CD4-positive, CD25-positive, alpha-beta regulatory T cell (primary cell): ENCODE data around the gene WNT8A. TPM values are rescaled to one million over a fixed set of nuclear protein-coding genes. Genes with fewer than 3 reads are reported as not detected.
"Not testable (repeated sequence)": the region's sequence is repeated elsewhere in the genome, so short reads cannot be mapped to it uniquely, and the experiment has no call there.

Experiments used
- ATAC-seq, 2 donors: fragments of 150-1000 bp; cut with Tn5 transposase; one replicate each; pipeline ENCODE4 v1.10.0; 2021; ENCODE audit warnings: low read depth in 2 of 2, moderate number of reproducible peaks in 2 of 2, moderate library complexity in 1 of 2
- DNase-seq, 3 donors: peaks; one replicate each; pipeline versions ENCODE4 v3.0.0 to v3.0.0-alpha.2; 2012 to 2022; ENCODE audit warnings: mixed read lengths in 1 of 3
- H3K27ac ChIP-seq: one replicate; pipeline ENCODE4 v1.7.0; 2013; ENCODE audit warnings: mild to moderate bottlenecking, low read length; ENCODE audit not compliant: insufficient read depth, poor library complexity, severe bottlenecking
- H3K27me3 ChIP-seq: one replicate; pipeline ENCODE4 v1.7.0; 2013; ENCODE audit warnings: low read length; ENCODE audit not compliant: control insufficient read depth, insufficient read depth
- H3K36me3 ChIP-seq: one replicate; pipeline ENCODE4 v1.7.0; 2013; ENCODE audit warnings: mild to moderate bottlenecking, low read length, moderate library complexity; ENCODE audit not compliant: control insufficient read depth, insufficient read depth
- H3K4me1 ChIP-seq: 2 replicates; pipeline ENCODE4 v1.7.0; 2013; ENCODE audit warnings: mild to moderate bottlenecking, low read length; ENCODE audit not compliant: insufficient read depth, control insufficient read depth, poor library complexity, severe bottlenecking
- H3K4me3 ChIP-seq: one replicate; pipeline ENCODE4 v1.7.0; 2013; ENCODE audit warnings: low read depth, mild to moderate bottlenecking, low read length, moderate library complexity
- H3K9me3 ChIP-seq, 2 experiments: 1 replicate in 1 of 2; 2 replicates in 1 of 2; pipeline ENCODE4 v1.7.0; 2013; ENCODE audit warnings: low read length in 2 of 2, mild to moderate bottlenecking in 1 of 2, moderate library complexity in 1 of 2; ENCODE audit not compliant: control insufficient read depth in 2 of 2
- H3K27ac Mint-ChIP-seq, 3 donors: one replicate each; pipeline ENCODE4 v1.8.0; 2020 to 2022; ENCODE audit warnings: mild to moderate bottlenecking in 3 of 3, mixed read lengths in 3 of 3, moderate library complexity in 2 of 3
- H3K27me3 Mint-ChIP-seq: one replicate; pipeline ENCODE4 v1.8.0; 2022; ENCODE audit warnings: mild to moderate bottlenecking, mixed read lengths
- H3K36me3 Mint-ChIP-seq: one replicate; pipeline ENCODE4 v1.8.0; 2020; ENCODE audit warnings: mixed read lengths
- H3K4me1 Mint-ChIP-seq, 4 donors: one replicate each; pipeline ENCODE4 v1.8.0; 2020 to 2022; ENCODE audit warnings: mixed read lengths in 4 of 4, mild to moderate bottlenecking in 1 of 4
- H3K4me3 Mint-ChIP-seq, 4 donors: one replicate each; pipeline ENCODE4 v1.8.0; 2020 to 2022; ENCODE audit warnings: mild to moderate bottlenecking in 4 of 4, mixed read lengths in 4 of 4, moderate library complexity in 3 of 4
- H3K9me3 Mint-ChIP-seq, 7 donors: one replicate each; pipeline ENCODE4 v1.8.0; 2020 to 2022; ENCODE audit warnings: mixed read lengths in 7 of 7, mild to moderate bottlenecking in 3 of 7, moderate library complexity in 2 of 7
- polyA plus RNA-seq, 4 donors: library from polyadenylated mRNA; unstranded; fragments of 300-500 nt; fragmentation: Illumina TruSeq; gene quantifications; one replicate each; pipeline ENCODE4 v1.2.3, GENCODE V29; 2021
- total RNA-seq: library from RNA; stranded (reverse); gene quantifications from one replicate; pipeline ENCODE4 v1.2.3, GENCODE V29; 2022

WNT8A gene
- total and polyA plus RNA-seq, 5 donors from 2014 or later: not detected

- Histone ChIP-seq H3K4me1 (no peaks in the 10 kb centered on the region), H3K27me3 (no peaks in the 10 kb centered on the region), H3K4me3 (no peak overlapping the region), H3K36me3 (no peaks in the 10 kb centered on the region), H3K9me3 (no peaks in the 10 kb centered on the region), H3K27ac (no peak overlapping the region)
- no peaks in the 10 kb centered on the region for H3K36me3 Mint-ChIP-seq
- ATAC-seq (no peak), DNase-seq (no peak)
- peaks cover 0 to 7% (median 4%) of the 10 kb centered on the region in 4 donors for H3K4me1 Mint-ChIP-seq
- peaks cover 10% of the 10 kb centered on the region for H3K27me3 Mint-ChIP-seq
- no peak overlapping the region for H3K27ac Mint-ChIP-seq
- no peaks in the 10 kb centered on the region for H3K9me3 Mint-ChIP-seq
- H3K4me3 Mint-ChIP-seq: no peak overlapping the region
Observed at GRCh38 chr5:138051441-138052296, 32.2 kb upstream of the WNT8A start.

GRCh38 chr5:138052718-138053117 lies 31.1 kb upstream of the WNT8A start:
- not testable (repeated sequence) for DNase-seq, ATAC-seq, H3K4me1 Mint-ChIP-seq, H3K9me3 Mint-ChIP-seq, H3K36me3 Mint-ChIP-seq, H3K4me1 ChIP-seq, H3K27me3 Mint-ChIP-seq, H3K4me3 ChIP-seq, H3K4me3 Mint-ChIP-seq, H3K36me3 ChIP-seq, H3K27ac ChIP-seq, H3K9me3 ChIP-seq, H3K27ac Mint-ChIP-seq, H3K27me3 ChIP-seq

- no peak overlapping the region for H3K27ac ChIP-seq
- ATAC-seq: no peak
- no peaks in the 10 kb centered on the region for H3K27me3 ChIP-seq
- H3K4me1 ChIP-seq: no peaks in the 10 kb centered on the region
- Mint-ChIP-seq H3K27me3 (peaks cover 6% of the 10 kb centered on the region), H3K36me3 (no peaks in the 10 kb centered on the region), H3K4me1 (peaks cover 0 to 7% (median 4%) of the 10 kb centered on the region in 4 donors), H3K4me3 (no peak overlapping the region), H3K27ac (peak overlapping the region in 1 of 3 donors; percentile 5), H3K9me3 (no peaks in the 10 kb centered on the region)
- no peaks in the 10 kb centered on the region for H3K36me3 ChIP-seq
- H3K4me3 ChIP-seq: no peak overlapping the region
- H3K9me3 ChIP-seq: no peaks in the 10 kb centered on the region
- DNase-seq: no peak
Observed at GRCh38 chr5:138053554-138053953, 30.3 kb upstream of the WNT8A start.

- Mint-ChIP-seq H3K4me3 (no peak overlapping the region), H3K27me3 (peaks cover 6% of the 10 kb centered on the region), H3K27ac (peak overlapping the region in 2 of 3 donors; percentile 1 to 5), H3K4me1 (peaks cover 0 to 7% (median 4%) of the 10 kb centered on the region in 4 donors), H3K9me3 (no peaks in the 10 kb centered on the region), H3K36me3 (no peaks in the 10 kb centered on the region)
- Histone ChIP-seq H3K4me3 (no peak overlapping the region), H3K27me3 (no peaks in the 10 kb centered on the region), H3K27ac (no peak overlapping the region), H3K9me3 (no peaks in the 10 kb centered on the region), H3K36me3 (no peaks in the 10 kb centered on the region), H3K4me1 (no peaks in the 10 kb centered on the region)
- ATAC-seq (no peak), DNase-seq (no peak)
Observed at GRCh38 chr5:138054206-138054605, 29.6 kb upstream of the WNT8A start.

GRCh38 chr5:138054847-138055558 lies 28.8 kb upstream of the WNT8A start:
- peaks cover 6% of the 10 kb centered on the region for H3K27me3 Mint-ChIP-seq
- DNase-seq: no peak
- H3K9me3 Mint-ChIP-seq: no peaks in the 10 kb centered on the region
- no peaks in the 10 kb centered on the region for H3K27me3 ChIP-seq
- no peak overlapping the region for H3K27ac Mint-ChIP-seq
- H3K36me3 ChIP-seq: no peaks in the 10 kb centered on the region
- H3K4me1 Mint-ChIP-seq: peaks cover 0 to 7% (median 4%) of the 10 kb centered on the region in 4 donors
- ATAC-seq: no peak
- no peak overlapping the region for H3K4me3 Mint-ChIP-seq
- no peaks in the 10 kb centered on the region for H3K4me1 ChIP-seq
- H3K4me3 ChIP-seq: no peak overlapping the region
- H3K9me3 ChIP-seq: no peaks in the 10 kb centered on the region
- no peaks in the 10 kb centered on the region for H3K36me3 Mint-ChIP-seq
- no peak overlapping the region for H3K27ac ChIP-seq

GRCh38 chr5:138064526-138064925 lies 19.3 kb upstream of the WNT8A start:
- Mint-ChIP-seq H3K27me3 (no peaks in the 10 kb centered on the region), H3K4me1 (peaks cover 0 to 5% (median 3%) of the 10 kb centered on the region in 4 donors), H3K36me3 (no peaks in the 10 kb centered on the region), H3K9me3 (no peaks in the 10 kb centered on the region), H3K27ac (no peak overlapping the region), H3K4me3 (no peak overlapping the region)
- no peaks in the 10 kb centered on the region for H3K27me3 ChIP-seq
- ATAC-seq (no peak), DNase-seq (no peak)
- no peaks in the 10 kb centered on the region for H3K9me3 ChIP-seq
- H3K4me1 ChIP-seq: no peaks in the 10 kb centered on the region
- H3K36me3 ChIP-seq: no peaks in the 10 kb centered on the region
- no peak overlapping the region for H3K27ac ChIP-seq
- no peak overlapping the region for H3K4me3 ChIP-seq

- DNase-seq (no peak), ATAC-seq (no peak)
- peaks cover 0 to 5% (median 3%) of the 10 kb centered on the region in 4 donors for H3K4me1 Mint-ChIP-seq
- no peaks in the 10 kb centered on the region for H3K27me3 Mint-ChIP-seq
- H3K9me3 Mint-ChIP-seq: no peaks in the 10 kb centered on the region
- Histone ChIP-seq H3K27me3 (no peaks in the 10 kb centered on the region), H3K4me3 (no peak overlapping the region), H3K9me3 (no peaks in the 10 kb centered on the region), H3K36me3 (no peaks in the 10 kb centered on the region), H3K4me1 (no peaks in the 10 kb centered on the region), H3K27ac (no peak overlapping the region)
- H3K27ac Mint-ChIP-seq: peak overlapping the region in 1 of 3 donors; percentile 42
- H3K36me3 Mint-ChIP-seq: no peaks in the 10 kb centered on the region
- H3K4me3 Mint-ChIP-seq: no peak overlapping the region
Observed at GRCh38 chr5:138065102-138065501, 18.7 kb upstream of the WNT8A start.
